C1 segment of cervical spinal cord (tissue), 14 donors: ENCODE measurements around the gene KRTAP10-8.
"Not testable (repeated sequence)": the region's sequence is repeated elsewhere in the genome, so short reads cannot be mapped to it uniquely, and the experiment has no call there.

ENCODE experiments used
- DNase-seq, 14 donors: peaks; one replicate each; lab custom pipeline; 2025; lab: John Stamatoyannopoulos, UW

Gene KRTAP10-8

DNA sequence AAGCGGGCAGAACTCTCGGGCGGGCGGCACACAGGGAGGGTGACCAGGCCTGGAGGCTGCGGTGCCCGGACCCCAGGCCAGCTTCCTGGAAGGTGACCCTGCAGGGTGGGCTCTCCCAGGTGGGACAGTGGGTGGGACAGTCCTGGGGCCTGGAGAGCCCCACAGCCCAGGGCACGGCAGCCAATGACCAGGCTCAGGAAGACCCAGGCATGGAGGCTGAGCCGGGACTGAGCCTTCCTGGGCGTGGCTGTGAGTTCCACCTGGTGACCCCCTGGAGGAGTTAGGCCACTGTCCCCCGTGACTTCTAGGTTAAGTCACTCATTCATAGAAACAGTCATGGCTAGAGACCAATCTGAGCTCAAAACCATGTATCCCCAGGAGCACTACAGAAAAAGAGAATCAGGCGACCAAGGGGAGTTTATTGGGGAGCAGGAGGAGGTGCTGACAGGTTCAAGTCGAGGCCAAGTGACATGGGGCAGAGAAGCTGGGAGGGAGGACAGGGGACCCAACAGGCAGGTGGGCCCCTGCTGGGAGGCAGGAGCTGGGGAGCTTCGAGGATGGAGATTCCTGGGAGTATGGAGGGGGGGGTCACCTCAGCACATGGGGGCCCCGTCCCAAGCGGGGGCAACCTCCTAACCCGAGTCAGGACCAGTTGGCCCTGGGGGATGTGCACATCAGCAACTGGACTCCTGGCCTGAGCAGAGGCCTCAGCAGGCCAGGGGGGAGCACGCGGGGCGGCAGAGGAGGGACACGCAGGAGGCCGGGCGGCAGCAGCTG, 32.6 kb upstream of the KRTAP10-8 start:
- DNase-seq, result no peak

DNA sequence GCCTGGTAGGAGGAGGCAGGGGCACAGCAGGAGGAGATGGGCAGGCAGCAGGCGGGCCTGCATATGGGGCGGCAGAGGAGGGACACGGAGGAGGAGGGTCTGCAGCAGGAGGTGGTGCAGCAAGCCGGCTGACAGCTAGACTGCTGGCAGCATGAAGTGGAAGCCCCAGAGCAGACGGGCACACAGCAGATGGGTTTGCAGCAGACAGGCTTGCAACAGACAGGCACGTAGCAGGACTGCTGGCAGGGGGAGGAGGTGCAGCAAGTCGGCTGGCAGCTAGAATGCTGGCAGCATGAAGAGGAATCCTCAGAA, 32.1 kb upstream of the KRTAP10-8 start:
- DNase-seq, result no peak

DNA sequence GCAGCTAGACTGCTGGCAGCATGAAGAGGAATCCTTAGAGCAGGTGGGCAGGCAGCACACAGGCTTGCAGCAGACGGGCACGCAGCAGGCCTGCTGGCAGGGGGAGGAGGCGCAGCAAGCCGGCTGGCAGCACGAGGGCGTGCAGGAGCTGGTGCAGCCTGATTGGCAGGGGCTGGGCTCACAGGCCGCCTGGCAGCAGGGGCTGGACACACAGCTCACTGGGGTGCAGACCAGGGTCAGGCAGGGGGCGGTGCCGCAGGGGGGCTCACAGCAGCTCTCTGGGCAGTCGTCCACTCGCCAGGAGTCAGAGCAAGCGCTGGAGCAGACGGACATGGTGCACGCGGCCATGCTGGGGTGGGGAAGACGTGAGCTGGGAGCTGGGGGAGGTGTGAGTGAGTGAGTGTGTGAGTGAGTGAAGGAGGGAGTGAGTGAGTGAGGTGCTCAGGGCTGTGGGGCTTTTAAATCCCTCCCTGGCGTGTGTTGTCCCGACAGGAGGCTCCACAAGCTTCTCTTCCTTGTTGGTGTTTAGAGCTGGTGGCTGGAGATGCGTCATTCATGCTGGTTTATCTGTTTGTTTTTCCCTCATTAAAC, 31.6 kb upstream of the KRTAP10-8 start, which contains the start of gene KRTAP10-5:
TSS of gene KRTAP10-5 (minus strand) at position 374 of the 591 bp plus-strand sequence. CDS start at position 348, 26 bp downstream.
- not testable (repeated sequence) for DNase-seq

DNA sequence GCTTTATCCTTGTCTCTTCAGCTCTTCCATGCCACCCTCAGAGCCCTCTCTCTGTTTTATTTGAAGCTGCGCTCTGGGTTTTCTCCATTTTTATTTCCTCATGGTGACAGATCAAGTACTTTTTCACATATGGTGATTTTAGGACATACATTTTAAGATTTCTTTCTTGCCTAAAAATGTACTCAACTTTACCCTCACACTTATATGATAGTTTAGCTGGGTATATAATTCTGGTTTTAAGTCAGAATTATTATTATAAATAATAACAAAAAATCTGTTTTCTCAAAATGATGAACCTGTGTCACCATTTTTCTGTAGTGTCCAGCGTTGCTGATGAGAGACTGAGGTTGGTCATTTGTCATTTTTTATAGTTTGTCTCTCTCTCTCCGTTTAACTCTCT, 30.7 kb upstream of the KRTAP10-8 start:
- DNase-seq, result no peak

DNA sequence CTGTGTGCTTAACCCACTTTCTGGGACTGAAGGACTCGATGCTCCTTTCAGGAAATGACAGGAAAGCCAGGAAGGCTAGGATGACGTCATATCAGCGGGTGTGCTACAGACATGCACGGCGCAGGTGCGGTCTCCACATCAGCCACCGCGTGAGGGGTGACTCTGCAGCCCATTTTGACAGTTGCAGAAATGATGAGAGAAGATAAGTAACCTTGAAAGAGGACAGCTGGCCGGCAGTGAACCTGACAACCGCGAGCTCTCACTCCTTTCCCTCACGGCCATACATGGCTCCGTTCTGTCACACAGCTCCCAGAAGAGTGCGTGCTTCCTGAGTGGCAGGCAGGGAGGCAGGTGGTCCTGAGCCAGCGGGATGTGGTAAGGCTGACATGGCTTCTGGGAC, 29.8 kb upstream of the KRTAP10-8 start:
- no peak for DNase-seq

DNA sequence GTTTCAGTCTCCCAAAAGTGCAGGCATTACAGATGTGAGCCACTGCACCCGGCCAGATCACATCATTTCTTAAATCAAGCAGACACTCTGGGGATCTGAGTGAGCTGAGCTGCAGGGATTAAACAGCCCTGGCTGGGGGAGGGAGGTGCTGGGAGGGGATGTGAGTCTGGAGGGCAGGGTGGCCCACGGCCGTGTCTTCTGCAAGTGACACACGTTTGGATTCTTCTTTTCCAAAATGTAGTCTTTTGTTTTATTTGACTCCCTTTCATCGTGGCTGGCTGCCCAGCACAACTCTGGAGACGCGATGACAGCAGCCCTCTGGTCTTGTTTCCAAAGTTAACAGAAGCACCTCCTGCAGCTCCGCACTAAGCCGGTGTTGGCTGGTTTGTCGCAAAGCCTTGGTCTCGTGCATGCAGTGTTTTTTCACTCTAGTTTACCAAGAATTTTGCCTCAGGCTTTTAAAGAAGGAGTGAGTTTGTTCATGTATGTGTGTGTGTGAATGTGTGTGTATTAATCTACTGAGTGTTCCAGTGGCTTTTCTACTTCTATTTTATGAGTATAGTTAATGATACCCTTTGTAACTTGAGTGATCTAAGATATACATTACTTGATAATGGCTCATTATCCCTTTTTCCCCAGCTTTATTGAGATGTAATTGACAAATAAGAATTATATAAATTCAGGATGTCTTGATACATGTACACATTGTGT, 28.6 kb upstream of the KRTAP10-8 start:
- DNase-seq, result no peak

DNA sequence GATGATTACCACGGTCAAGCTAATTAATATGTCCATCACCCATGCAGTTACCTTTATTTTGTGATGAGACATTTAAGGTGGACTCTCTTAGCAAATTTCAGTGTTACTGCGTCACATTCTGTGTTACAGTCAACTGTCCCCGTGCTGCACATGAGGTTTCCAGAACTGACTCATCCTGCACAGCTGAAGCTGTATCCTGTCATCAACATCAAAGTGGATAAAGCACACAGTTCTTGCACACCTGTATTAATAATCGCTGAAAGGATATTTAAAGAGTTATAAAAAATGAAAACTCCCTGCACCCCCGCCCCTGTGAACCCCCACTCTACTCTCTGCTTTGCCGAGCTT, 28.1 kb upstream of the KRTAP10-8 start:
- DNase-seq, result no peak

DNA sequence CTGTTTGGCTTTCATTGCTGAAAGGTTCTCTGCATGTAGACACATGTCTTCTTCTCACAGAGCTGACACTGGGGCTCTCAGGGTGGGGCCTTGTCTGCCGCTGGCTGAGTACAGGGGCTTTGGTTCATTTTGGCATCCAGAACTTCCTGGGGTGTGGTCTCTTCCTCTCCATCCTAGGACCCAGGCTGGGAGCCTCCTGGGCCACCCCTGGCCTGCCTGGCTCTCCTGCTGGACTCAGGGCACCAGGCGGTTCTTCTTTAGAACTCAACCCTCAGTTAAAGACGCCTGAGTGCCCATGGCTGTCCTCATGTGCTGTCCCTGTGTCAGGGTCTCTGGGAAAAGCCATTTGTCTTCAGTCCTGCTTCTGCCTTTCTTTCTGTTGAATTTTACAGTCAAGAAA, 26.0 kb upstream of the KRTAP10-8 start:
- DNase-seq, result no peak

DNA sequence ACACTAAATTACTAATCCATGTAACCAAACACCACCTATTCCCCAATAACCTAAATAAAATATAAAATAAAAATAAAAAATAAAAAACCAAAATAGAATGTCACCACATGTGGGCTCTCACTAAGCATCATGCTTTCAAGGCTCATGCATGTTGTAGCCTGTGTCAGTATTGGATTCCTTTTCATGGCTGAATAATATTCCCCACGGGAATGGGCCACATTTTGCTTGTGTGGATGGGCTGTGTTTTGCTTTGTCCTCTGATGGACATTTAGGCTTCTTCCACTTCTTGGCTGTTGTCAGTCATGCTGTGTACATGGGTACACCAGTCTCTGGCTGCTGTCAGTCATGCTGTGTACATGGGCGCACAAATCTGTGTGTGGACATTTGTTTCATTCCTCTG, 22.8 kb upstream of the KRTAP10-8 start:
- DNase-seq, result no peak

DNA sequence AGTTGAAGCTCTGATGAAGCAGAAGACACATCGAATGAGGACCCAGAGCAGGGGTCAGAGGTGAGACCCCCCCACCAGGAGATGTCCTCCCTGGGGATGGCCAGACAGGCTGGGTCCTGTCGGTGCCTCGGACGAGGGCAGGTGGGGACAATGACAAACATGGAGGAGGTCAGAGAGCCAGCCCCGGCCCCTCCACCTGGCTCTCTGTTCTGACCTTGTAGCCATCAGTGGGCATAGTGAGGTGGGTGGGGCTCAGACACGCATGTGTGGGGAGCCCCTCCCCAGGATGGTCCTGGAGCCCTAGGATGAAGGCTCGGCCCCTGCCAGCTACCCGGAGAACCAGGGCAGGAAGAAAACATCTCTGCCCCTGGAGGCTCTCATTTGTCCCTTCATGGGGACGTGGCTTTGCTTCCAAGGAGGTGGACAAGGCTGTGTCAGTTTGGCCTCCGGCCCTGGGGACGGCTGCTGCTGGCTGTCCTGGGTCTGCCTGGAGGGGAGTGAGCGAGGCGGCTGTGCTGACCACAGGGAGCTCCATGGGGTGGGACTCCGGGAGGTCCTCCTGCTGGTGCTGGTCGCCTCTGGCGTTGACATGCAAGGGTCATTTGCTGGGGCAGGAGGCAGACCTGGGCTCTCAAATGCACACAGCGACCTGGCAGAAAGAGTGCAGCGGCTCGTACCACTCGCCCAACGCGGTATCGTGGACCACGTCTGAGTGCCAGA, 22.1 kb upstream of the KRTAP10-8 start:
- no peak for DNase-seq

DNA sequence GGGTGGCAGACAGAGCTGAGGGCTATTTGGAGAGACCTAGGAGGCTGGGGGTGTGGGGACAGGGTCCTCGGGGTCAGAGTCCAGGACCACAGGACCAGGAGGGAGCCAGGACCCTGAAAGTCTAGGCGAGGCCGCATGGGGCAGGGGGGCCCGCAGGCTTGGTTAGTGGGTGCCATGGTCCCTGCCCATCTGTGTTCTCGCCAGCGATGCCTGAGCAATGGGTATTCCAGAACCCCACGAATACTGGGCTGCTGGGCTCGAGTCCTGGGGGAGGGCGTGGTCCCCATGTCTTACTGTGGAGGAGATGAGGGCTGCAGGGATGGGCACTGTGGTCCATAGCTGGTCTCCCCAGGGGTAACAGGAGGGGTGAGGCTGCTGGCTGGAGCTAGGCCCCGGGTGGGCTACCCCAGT, 21.6 kb upstream of the KRTAP10-8 start:
- DNase-seq, result no peak

DNA sequence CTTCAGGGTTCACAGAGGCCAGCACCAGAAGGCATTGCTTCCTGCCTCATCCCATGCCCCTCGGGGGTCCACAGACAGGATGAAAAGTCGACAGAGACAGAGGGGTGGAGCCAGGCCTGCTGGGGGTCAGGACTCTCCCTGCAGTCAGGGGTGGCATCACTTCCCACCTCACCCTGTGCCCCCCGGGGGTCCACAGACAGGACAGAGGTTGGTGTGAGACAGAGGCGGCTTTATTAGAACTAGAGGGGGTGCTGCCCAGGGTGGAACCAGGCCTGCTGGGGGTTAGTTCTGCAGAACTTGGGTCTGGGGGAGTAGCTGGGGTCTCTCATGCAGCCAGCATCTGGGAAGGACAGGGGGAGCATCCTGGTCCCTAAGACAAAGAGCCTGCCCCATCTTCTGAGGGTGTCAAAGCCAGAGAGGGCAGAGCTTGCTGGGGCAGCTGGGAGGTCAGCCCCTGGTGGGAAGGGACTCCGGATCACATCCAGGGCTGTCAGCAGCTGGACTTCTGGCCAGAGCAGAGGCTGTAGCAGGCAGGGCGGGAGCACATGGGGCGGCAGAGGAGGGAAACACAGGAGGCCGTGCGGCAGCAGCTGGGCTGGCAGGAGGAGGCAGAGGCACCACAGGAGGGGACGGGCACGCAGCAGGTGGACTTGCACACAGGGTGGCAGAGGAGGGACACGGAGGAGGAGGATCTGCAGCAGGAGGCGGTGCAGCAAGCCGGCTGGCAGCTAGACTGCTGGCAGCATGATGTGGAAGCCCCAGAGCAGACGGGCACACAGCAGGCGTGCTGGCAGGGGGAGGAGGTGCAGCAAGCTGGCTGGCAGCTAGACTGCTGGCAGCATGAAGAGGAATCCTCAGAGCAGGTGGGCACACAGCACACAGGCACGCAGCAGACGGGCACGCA, 20.7 kb upstream of the KRTAP10-8 start:
- peak in 1 of 14 donors; percentile 53 for DNase-seq

DNA sequence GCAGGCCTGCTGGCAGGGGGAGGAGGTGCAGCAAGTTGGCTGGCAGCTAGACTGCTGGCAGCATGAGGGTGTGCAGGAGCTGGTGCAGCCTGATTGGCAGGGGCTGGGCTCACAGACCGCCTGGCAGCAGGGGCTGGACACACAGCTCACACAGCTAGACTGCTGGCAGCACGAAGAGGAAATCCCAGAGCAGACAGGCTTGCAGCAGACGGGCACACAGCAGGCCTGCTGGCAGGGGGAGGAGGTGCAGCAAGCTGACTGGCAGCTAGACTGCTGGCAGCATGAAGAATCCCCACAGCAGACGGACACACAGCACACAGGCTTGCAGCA, 20.1 kb upstream of the KRTAP10-8 start:
- peak in 1 of 14 donors; percentile 53 for DNase-seq

DNA sequence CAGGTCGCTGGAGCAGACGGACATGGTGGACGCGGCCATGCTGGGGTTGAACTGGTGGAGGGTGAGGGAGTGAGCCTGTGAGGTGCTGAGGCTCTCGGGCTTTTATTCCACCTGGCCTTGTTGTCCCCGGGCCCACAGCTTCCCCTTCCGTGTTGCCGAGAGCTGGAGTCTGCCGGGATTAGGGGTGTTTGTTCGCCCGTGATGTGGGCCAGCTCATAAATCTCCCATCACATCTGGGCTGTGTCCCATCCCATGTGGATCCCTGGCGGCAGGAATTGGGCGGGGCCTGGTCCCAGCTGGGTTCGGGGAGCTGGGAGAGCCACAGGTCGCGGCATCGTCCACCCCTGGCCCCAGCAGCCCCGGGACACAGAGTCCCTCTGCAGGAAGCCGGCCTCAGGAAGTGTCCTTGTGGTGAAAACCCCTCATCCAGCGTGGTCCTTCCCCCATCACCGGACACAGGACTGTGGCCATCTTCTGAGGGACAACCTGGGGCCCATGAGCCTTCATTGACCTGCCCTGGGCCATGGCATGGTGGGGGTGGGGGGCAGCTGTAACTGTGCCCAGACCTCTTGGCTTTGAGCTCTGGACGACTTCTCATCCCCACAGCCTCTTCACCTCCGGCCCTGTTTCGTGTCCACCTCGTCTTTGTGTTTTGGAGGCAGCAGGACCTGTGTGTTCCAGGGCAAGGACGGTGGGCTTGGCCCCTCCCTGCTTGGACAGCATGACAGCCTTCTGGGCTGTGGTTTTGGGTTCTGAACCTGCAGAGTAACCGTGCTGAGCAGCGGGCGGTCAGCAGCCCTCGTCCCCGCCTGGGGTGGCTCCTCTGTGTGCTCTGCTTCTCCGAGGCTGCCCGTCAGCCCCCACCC, 19.2 kb upstream of the KRTAP10-8 start, which contains the start of gene KRTAP10-6:
TSS of gene KRTAP10-6 (minus strand) at position 60 of the 866 bp plus-strand sequence. CDS start at position 39, 21 bp downstream.
- no peak for DNase-seq

DNA sequence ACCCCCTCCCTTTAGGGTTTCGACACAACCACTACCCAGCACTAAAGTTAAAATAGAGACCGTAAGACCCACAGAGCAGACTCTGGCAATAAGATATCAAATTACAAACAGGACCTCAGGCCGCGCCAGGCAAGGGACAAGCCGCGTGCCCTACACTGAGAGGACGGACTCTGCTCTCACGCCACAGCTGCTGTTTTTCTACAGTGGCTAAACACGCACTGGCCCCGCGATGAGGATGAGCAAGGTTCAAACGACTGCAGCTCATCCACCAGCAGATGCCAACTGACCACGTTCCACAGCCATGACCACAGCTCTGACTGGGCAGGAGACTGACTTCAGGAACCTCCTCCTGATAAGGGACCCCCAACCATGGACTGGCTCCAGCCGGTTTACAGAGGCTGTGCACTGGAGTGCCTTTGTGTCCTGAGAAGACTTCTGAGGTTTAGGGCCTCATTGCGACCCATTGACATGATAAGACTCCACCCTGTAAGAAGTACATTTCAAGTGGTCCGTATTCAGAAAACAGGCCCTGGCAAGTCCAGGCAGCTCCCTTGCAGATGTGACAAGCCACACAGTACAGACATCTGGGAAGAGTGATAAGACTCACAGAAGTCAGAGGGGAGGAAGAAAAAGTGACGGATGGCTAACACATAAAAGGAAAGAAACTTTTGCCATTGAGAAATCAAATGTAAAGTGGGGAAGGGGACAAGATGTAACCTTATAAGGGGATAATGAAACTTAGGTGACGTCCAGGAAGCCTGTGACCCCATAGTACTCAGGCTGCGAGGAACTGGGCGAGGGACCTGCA, 18.1 kb upstream of the KRTAP10-8 start:
- no peak for DNase-seq

DNA sequence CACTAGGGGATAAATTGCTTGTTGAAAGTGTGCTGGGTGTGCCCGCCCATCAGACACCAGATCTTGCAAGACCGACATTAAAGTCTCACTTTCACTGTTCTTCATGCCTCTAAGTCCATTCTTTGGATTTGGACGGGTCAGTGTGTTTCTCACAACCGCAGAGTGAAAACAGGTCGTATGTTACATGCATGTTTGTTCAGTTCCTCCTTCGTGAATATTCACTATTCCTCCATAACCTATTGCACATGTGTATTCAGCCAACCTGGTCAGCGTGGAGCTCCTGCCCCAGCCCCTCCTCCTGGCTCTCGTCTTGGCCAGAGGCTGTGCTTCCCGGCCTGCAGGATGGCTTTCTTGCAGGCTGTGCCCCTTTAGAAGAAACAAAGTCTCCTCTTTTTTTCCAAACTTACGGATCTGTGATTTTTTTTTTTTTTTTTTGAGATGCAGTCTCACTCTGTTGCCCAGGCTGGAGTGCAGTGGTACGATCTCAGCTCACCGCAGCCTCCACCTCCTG, 17.4 kb upstream of the KRTAP10-8 start:
- DNase-seq, result no peak

DNA sequence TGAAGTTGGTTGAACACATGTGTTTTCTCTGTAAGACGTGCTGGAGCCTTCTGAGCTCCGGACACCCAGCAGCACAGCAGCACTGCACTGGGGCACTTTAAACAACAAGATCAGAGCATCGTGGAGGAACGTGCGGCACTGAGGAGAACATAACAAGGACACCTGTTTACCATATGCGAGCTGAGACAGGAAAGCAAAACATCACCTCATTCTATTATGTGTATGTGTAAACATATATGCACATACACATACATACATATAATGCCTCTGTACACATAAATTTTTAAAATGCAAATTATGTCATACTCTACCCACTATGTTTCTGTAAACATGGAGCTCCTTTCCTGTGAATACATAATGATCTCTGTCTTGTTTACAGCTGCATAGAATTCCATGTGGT, 16.4 kb upstream of the KRTAP10-8 start:
- no peak for DNase-seq

DNA sequence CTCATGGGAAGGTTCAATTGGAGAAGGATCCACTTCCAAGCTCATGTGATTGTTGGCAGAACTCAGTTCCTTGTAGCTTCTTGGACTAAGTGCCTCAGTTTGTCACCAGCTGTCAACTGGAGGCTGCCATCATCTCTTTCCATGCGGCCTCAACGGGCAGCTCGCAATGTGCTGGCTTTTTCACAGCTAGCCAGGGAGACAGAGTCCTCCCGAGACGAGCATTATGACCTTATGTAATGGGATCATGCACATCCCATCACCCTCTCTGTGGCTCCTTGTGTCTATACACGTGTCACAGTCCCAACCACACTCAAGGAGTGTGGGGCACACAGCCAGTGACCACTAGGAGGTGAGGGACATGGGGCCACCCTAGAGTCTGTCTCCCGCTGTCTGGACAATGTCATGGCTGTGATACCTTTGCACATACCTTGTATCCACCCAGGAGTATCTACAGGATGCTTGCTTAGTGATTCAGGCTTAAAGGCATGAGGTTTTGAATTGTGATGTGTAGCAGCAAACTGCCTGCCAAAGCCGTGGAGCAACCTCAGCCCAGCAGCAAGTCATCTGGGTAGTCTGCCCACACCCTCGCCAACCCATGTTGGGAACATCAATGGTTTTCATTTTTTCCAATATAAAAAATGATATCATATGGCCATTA, 15.7 kb upstream of the KRTAP10-8 start:
- no peak for DNase-seq

DNA sequence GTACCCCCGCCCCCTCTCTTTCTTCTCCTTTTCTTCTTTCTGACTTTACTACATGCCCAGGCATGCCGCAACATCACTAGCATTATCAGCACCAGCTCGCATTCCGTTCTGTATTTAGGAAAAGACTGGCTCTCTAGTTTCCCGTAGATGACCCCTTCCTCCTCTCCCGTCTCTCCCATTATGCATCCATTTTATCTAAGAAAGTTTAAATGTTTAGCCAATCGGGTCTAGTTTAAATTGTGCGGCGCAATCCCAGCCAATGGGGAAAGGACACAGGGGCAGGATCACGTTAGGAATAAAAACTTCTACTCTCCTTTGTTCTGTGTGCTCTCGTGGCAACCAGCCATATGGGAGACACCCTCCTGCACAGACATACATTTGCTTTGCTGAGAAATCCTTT, 13.8 kb upstream of the KRTAP10-8 start:
- DNase-seq, result no peak
